ENCODE data around the gene DNAJC5. TPM values are rescaled to one million over a fixed set of nuclear protein-coding genes. Genes with fewer than 3 reads are reported as not detected.
"Not testable (repeated sequence)": the region's sequence is repeated elsewhere in the genome, so short reads cannot be mapped to it uniquely, and the experiment has no call there.

DNAJC5 gene
- total RNA-seq, 1 experiment from 2014 or later, result 16.1 TPM

DNA sequence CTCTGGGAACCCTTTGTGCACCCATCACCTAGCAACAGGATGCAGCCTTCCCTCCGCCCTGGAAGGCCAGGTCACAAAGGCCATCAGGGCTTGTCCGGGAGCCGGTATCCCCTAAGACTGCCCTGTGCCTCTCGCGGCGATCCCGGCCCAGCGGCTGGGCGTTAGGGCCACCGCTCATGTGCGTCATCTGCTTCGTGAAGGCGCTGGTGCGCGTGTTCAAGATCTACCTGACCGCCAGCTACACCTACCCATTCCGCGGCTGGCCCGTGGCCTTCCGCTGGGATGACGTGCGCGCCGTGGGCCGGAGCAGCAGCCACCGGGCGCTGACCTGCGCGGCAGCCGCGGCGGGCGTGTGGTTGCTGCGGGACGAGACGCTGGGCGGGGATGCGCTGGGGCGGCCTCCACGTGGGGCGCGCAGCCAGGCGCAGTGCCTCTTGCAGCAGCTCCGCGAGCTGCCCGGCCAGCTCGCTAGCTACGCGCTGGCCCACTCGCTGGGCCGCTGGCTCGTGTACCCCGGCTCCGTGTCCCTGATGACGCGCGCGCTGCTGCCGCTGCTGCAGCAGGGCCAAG, 33.5 kb upstream of the DNAJC5 start, which contains the start of gene ABHD16B:
Gene ABHD16B (plus strand): TSS at position 134 of the 570 bp plus-strand sequence. CDS start 43 bp downstream, at position 177.
- no peak for DNase-seq (ENCODE audit: low spot score)

DNA sequence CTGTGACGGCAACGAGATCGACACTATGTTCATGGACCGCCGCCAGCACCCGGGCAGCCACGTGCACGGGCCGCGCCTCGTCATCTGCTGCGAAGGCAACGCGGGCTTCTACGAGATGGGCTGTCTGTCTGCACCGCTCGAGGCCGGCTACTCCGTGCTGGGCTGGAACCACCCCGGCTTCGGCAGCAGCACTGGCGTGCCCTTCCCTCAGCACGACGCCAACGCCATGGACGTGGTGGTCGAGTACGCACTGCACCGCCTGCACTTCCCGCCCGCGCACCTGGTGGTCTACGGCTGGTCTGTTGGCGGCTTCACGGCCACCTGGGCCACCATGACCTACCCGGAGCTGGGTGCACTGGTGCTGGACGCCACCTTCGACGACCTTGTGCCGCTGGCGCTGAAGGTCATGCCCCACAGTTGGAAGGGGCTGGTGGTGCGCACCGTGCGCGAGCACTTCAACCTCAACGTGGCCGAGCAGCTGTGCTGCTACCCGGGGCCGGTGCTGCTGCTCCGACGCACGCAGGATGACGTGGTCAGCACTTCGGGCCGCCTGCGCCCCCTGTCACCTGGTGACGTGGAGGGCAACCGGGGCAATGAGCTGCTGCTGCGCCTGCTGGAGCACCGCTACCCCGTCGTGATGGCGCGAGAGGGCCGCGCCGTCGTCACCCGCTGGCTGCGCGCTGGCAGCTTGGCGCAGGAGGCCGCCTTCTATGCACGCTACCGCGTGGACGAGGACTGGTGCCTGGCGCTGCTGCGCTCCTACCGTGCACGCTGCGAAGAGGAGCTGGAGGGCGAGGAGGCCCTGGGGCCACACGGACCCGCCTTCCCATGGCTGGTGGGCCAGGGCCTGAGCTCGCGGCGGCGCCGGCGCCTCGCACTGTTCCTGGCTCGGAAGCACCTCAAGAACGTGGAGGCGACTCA, 32.7 kb upstream of the DNAJC5 start:
- no peak for DNase-seq (ENCODE audit: low spot score)

DNA sequence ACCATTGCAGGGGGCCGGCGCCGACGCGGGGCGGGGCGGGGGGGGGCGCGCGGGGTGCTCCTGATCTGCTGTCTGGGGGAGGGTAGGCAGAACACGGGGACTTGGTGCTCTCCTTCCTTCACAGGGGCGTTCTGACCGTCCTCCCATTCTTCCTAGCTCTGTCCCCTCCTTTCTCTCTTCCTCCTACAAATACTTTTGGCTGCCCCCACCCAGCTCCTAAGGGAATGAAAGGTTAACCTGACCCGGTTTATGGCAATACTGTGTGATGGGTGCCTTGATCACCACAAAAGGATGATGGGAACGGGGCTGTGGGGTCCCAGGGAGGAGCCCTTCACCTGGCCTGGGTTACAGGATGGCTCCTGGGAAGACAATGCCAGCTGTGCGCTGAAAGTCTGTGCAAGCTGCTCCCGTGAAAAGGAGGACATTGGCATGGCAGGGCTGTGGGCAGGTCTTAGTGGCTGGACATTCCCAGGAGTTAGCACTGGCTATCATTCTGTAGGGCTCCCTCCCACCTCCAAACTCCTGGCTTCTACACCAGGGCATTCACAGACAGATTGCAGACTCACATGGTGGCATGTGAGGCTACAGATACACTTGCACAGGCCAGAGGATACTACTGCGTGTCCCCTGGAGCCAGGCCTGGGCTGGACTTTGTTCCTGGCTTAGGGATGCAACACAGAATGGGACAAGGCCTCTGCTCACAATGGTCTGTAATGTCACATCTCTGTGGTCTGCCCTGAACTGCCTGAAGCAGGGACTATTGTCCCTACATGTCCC, 31.7 kb upstream of the DNAJC5 start:
- DNase-seq (ENCODE audit: low spot score), result no peak

DNA sequence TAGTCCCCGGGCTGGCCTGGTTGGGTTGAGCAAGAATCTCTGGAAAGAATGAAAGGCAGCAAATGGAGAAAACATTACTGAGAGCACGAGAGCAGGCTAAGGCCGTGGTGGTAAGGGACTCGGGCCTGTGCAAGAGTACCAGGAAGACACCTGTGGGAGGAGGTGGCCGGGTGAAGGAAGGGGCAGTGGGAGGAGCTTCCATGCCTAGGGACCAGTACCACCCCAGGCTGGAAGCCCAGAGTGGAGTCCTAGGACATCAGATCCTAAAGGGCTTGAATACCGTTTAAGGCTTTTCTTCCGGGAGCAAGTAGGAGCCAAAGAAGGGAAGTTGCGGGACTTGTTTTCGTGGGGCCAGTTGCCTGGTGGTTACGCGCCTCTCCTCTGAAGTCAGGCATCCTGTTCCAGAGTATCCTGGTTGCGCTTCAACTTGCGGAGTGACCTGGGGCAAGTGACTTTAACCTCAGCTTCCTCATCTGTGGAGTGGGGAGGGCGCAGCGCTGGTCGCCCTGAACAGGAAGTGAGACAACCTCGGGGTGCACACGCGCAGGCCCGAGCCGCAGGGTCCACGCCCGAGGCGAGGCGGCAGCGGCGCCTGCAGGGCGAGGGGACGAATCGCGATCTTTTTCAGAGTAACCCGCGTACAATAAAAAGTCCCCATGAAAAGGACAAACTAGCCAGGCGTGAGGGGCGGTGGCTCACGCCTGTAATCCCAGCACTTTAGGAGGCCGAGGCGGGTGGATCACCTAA, 31.0 kb upstream of the DNAJC5 start:
- DNase-seq (ENCODE audit: low spot score), result no peak

DNA sequence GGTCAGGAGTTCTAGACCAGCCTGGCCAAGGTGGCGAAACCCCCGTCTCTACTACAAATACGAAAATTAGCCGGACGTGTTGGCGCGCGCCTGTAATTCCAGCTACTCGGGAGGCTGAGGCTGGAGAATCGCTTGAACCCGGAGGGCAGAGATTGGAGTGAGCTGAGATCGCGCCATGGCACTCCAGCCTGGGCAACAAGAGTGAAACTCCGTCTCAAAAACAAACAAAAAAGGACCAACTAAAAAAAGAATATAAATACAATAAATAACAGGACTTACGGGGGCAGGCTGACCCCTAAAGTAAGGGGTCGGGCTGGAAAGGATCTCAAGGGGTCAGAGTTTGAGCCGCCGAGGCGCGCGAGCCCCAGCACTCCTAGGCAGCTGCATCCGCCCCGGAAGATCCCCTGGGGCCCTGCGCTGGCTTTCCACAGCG, 30.4 kb upstream of the DNAJC5 start:
- DNase-seq (ENCODE audit: low spot score), result no peak

DNA sequence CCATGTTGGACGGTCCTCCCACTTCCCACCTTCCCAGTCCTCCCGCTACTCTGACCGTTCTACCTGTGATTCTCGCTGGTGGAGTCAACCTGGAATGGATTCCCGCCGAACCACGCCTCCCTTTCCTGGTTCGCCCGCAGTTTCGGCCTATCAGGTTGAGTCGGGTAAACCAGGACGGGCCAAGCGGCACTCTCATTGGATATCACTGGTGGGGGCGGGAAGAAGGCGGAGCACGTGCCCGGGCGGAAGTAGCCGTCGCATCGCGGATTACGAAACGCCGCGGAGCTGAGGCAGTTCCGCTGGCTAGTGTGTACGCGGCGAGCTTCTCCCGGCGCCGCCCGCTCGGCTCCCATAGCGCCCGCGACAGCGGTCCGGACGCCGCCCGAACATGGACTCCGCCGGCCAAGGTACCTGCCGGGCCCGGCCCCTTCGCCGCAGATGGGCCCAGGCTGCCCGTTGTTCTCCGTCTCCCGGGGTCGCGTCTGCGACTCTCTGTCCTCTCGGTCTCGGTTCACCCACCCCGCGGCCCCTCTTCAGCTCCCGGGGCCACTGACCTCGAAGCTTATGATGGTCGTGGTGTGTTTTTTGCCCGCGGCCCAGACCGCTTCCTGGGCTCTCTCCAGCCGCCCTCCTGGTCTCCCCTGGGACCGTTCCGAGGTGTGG, 29.8 kb upstream of the DNAJC5 start, which contains the start of gene TPD52L2:
Gene TPD52L2 (plus strand): TSS at position 293 of the 663 bp plus-strand sequence. CDS start 96 bp downstream, at position 389.
- peak; percentile 99 for DNase-seq (ENCODE audit: low spot score)

DNA sequence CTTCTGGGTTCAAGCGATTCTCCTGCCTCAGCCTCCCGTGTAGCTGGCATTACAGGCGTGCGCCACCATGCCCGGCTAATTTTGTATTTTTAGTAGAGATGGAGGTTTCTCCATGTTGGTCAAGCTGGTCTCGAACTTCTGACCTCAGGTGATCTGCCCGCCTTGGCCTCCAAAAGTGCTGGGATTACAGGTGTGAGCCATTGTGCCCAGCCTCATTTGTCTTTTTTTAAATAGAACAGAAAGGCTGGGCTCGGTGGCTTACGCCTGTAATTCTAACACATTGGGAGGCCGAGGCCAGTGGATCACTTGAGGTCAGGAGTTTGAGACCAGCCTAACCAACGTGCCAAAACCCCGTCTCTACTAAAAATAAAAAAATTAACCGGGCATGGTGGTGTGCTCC, 27.9 kb upstream of the DNAJC5 start:
- DNase-seq (ENCODE audit: low spot score), result not testable (repeated sequence)

DNA sequence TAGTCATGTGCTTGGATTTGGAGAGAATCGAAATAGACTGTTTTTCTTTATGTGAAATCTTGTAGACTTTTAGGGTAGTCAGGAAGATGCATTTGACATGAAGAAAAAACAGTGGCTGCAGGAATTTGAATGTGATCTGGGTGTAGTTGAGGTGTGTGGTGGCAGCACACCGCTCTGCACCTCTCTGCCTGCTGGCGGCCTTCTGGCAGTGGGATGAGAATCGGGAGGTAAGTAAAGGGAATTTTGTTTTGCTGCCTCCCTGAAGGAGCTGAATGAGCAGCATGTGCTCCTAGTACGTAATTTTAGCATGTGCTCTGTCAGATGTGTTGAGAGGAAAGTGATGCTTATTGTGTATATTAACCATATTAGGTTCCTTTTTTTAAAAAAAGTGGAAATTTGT, 26.7 kb upstream of the DNAJC5 start:
- no peak for DNase-seq (ENCODE audit: low spot score)

DNA sequence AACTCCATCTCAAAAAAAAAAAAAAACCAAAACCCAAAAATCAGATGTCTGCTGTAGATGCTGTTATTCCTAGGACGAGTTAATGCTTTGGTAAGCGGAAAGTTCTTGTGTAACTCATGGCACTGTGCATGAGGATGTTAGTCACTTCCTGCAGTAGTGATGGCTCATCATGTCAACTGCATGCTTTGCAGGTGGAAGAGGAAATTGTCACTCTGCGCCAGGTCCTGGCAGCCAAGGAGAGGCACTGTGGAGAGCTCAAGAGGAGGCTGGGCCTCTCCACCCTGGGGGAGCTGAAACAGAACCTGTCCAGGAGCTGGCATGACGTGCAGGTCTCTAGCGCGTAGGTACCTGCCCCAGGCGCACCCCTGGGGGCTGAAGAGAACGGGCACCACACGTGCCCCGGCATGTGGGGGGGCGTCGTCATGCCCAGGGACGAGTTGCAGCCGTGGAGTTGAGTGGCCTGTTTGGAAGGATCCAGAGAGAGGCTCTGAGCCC, 21.4 kb upstream of the DNAJC5 start:
- no peak for DNase-seq (ENCODE audit: low spot score)

DNA sequence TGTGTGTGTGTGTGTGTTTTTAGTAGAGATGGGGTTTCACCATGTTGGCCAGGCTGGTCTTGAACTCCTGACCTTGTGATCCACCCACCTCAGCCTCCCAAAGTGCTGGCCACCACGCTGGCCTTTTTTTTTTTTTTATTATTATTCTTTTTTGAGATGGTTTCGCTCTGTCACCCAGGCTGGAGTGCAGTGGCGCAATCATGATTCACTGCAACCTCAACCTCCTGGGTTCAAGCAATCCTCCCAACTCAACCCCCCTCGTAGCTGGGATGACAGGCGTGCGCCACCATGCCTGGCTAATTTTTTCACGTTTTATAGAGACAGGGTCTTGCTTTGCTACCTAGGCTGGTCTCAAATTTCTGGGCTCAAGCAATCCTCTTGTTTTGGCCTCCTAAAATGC, 20.7 kb upstream of the DNAJC5 start:
- DNase-seq (ENCODE audit: low spot score), result not testable (repeated sequence)

DNA sequence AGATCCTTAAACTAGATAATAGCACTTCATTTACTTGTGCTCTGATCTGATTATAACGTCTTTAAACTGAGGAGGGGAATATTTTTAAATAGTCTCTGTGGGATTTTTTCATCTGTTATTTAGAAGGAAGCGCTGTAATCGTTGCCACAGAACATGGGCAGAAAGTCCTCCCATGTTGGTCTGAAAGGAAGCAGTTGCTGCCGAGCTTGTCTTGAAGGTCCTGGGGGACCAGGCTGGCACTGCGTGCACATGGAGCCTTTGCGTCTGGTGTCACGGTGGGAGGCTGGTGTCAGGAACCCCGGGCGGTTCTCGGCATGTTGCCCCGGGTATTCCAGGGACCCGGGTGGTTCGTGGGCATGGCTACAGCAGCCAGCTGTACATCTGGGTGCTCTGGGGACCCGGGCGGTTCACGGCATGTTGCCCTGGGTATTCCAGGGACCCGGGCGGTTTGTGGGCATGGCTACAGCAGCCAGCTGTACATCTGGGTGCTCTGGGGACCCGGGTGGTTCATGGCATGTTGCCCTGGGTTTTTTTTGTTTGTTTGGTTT, 18.4 kb upstream of the DNAJC5 start:
- DNase-seq (ENCODE audit: low spot score), result no peak

DNA sequence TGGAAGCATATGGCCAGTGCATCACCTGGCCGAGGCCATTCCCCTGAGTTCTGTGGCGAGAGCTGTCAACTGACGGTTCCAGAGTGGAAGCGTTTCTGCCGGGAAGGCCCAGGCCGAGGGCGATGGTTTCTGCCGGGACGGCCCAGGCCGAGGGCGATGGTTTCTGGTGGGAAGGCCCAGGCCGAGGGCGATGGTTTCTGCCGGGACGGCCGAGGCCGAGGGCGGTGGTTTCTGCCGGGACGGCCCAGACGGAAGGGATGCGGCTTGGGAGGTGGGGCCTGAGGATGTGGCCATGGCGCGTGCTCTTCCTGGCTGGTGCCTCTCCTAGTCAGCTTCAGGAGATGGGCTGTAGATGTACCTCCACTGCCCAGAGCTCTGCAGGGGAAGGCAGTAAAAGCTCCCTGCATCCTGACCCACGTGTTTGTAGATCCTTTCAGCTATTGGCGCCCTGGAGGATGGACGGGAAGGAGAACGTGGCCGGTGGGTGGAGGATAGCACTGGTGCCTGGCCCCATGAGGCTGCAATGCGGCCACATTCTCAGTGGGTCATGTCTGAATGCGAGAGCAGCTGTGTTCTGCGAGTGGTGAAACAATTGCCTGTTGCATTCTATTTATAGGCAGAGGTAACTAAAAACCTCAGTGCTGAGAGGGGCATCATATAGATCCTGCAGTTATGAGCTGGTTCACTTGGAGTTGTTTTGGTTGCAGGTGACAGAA, 17.0 kb upstream of the DNAJC5 start:
- no peak for DNase-seq (ENCODE audit: low spot score)

DNA sequence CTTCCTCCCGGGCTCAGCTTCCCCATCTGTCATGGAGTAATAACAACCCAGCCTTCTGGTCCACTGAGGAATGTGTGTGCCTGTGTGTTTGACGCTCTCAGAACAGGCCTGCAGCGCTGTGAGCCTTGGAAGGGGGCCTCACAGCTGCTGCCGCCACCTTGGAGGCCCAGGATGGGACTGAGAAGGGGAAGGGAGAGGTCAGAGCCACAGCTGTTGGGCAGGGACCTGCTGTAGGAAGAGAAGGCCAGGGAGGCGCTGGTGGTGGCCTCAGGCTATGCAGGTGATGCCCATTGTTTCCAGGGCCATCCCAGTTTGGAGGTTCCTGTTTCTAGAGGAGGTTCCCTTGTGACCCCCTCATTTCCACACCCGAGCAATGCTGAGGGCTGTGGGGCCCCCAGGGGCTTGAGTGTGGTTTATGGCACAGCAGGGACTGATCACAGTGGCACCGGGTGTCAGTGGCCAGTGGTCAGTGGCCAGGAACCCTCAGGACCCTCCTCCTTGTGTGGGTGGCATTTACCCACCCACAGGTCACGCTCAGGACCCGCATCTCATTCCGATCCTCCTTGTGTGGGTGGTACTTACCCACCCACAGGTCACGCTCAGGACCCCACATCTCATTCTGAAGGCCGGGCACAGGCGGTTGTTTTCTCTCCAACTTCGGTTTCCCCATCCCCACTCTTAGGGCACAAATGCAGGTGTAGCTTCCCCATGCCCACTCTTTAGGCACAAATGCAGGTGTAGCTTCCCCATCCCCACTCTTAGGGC, 15.8 kb upstream of the DNAJC5 start:
- DNase-seq (ENCODE audit: low spot score), result no peak

DNA sequence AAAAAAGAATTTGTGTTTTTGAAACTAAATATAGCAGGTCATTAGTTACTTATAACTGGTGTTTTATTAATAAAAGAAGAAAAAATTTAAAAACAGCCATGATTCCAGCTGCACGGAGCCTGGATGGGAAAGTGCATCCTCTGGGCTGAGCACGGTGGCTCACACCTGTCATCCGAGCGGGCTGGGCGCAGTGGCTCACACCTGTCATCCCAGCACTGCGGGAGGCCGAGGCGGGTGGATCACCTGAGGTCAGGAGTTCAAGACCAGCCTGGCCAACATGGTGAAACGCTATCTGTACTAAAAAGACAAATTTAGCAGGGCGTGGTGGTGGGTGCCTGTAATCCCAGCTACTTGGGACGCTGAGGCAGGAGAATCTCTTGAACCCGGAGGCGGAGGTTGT, 14.0 kb upstream of the DNAJC5 start:
- DNase-seq (ENCODE audit: low spot score), result not testable (repeated sequence)

DNA sequence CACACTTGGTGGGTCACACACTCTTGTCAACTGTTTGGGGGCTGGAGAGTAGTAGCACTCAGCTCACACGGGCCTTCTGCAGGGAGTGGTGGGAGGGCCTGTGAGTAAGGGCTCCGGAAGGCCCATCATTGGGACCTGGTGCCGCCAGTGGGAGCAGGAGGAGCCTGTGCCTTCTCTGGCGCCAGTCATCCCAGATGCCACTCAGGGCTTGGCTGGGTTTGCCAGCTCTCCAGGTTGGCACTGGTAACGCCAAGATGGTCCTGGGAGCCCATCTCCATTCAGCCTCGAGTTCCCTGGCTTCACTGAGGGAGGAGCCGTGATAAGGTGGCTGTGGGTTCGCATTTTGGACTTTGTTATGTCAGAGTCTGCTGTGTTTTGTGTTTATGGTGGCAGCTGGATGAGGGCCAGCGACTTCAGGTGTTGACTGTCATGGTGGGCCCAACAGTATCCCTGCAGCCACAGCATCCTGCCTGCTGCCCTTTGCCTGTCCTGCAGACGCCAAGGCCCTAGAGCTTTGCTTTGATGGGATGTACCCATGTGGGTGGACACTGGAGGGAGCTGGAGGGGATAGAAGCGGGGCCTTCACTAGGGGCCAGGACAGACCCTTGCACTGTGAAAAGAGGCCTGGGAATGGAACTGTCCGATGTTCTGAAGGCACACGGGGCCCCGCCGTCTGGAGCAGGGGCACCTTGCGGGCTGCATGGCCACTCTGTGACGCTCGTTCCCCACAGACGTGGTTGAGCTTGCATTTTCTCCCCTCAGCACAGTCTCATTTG, 13.3 kb upstream of the DNAJC5 start:
- no peak for DNase-seq (ENCODE audit: low spot score)

DNA sequence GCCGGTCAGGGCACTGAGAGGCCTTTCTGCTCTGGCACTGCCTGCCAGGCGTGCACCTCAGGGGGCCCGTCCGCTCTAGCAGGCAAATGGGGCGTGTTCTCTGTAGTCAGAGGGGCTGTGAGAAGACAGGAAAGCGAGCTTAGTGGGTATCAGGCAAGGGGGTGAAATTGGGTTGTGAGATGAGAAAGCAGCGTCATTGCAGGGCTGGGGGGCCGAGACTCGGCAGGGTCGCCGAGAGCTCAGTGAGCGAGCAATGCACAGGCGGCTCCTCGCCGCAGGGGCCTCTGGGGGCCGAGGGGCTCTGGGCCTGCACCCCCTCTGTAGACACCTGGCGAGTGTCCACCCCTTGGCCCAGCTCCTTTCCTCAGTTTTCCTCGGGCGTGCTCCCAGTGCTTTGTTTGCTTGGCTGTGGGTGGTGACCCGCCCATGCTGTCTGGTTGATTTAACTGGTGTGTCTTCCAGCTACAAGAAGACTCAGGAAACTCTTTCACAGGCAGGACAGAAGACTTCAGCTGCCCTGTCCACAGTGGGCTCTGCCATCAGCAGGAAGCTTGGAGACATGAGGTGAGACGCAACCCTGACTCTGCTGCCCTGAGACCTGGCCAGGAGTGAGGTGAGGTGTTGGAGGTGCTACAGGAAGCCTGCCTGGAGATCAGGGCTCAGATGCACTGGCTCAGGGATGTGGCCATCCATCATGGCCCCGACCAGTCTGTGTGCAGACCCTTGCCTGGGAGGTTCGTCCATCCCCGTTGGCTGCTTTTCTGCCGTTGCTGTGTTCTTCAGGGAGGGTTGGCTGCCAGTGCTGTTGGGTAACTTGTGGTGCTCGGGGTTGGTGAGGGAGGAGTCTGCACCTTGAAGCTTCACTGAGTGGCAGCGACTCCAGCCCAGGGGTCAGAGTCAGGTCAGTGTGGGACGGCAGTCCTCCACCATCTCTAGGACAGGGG, 12.4 kb upstream of the DNAJC5 start:
- DNase-seq (ENCODE audit: low spot score), result no peak

DNA sequence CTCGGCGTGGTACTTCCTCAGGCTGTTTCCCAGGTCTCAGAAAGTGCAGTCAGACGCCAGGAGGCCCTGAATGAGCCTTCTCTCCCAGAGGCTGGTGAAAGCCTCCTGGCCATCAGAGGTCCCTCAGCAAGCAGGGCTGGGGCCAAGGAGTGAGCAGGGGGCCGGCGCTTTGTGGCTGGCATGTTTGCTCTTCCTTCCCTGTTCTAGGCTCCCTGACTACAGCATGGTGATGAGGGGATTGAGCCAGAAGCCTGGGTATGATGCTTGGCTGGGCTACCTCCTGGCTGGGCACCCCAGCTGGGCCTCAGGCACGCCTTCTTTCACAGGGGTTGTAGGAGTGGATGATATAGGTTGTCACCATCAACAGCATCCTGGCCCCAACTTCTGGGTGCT, 11.7 kb upstream of the DNAJC5 start:
- DNase-seq (ENCODE audit: low spot score), result no peak

Measured in H4 (cell line).